HepG2 (cell line): ENCODE measurements around the gene LGR6. TPM values are rescaled to one million over a fixed set of nuclear protein-coding genes. Genes with fewer than 3 reads are reported as not detected.

Source experiments
- FOXA1 ChIP-seq, 2 experiments: fragments of 450-650 bp in 1 of 2; sonication (generic) in 1 of 2; formaldehyde crosslinking in 1 of 2; IDR thresholded peaks; 2 replicates each; pipeline versions ENCODE4 v1.4.0 to v1.6.1; 2016 to 2020; ENCODE audit warnings: missing genetic modification reagents in 1 of 2
- KDM4B ChIP-seq: sonication (generic); formaldehyde crosslinking; IDR thresholded peaks from 2 replicates; pipeline ENCODE4 v1.4.0; 2020; ENCODE audit warnings: missing genetic modification reagents
- KIAA2018 ChIP-seq: sonication (generic); formaldehyde crosslinking; IDR thresholded peaks from 2 replicates; pipeline ENCODE4 v1.5.0; 2020; ENCODE audit warnings: mild to moderate bottlenecking, missing genetic modification reagents, borderline replicate concordance
- MIXL1 ChIP-seq: IDR thresholded peaks from 2 replicates; pipeline ENCODE4 v1.6.1; 2016
- NONO ChIP-seq, 2 experiments: fragments of 450-650 bp in 1 of 2; sonication (generic) in 1 of 2; formaldehyde crosslinking in 1 of 2; IDR thresholded peaks in 1 of 2; conservative IDR thresholded peaks in 1 of 2; 2 replicates each; pipeline versions ENCODE4 v1.6.1 to v1.8.0; 2017 to 2022; ENCODE audit warnings: mild to moderate bottlenecking in 1 of 2, missing genetic modification reagents in 1 of 2, moderate library complexity in 1 of 2
- ZFP37 ChIP-seq: sonication (generic); formaldehyde crosslinking; IDR thresholded peaks from 2 replicates; pipeline ENCODE4 v1.4.0; 2020; ENCODE audit warnings: missing genetic modification reagents, borderline replicate concordance
- ZFP90 ChIP-seq: sonication (generic); formaldehyde crosslinking; IDR thresholded peaks from 2 replicates; pipeline ENCODE4 v1.8.0; 2022; ENCODE audit warnings: missing genetic modification reagents, mild to moderate bottlenecking, inconsistent platforms, borderline replicate concordance
- ZNF558 ChIP-seq: sonication (generic); formaldehyde crosslinking; IDR thresholded peaks from 2 replicates; pipeline ENCODE4 v1.9.0; 2022; ENCODE audit warnings: mild to moderate bottlenecking, missing genetic modification reagents, borderline replicate concordance
- ZNF746 ChIP-seq: sonication (generic); formaldehyde crosslinking; IDR thresholded peaks from 2 replicates; pipeline ENCODE4 v1.8.0; 2022; ENCODE audit warnings: mild to moderate bottlenecking, missing genetic modification reagents
- polyA plus RNA-seq, 8 experiments: library from polyadenylated mRNA; depleted of rRNA in 3 of 8; stranded (reverse) in 7 of 8; unstranded in 1 of 8; fragments of >200 nt; fragmentation: Illumina TruSeq in 4 of 8; extraction: Trizol in 4 of 8; gene quantifications; 2 replicates each; pipeline versions ENCODE4 v1.2.1 to v1.2.3, GENCODE V29; 2011 to 2016; ENCODE audit warnings: low read depth in 4 of 8, missing spikeins in 1 of 8, mixed read lengths in 1 of 8; ENCODE audit not compliant: insufficient read depth in 1 of 8
- total RNA-seq, 5 experiments: library from RNA; depleted of rRNA; stranded (reverse); fragments of >200 nt; fragmentation: Illumina TruSeq; extraction: Trizol; gene quantifications; 2 replicates each; pipeline ENCODE4 v1.2.3, GENCODE V29; 2016; ENCODE audit warnings: low read depth in 1 of 5

LGR6 gene
- total and polyA plus RNA-seq, 2 of the 13 experiments (the other 11 are each of a cell fraction or from before 2014, with no cell fraction given): 0.07 TPM; not detected in 1

- TF ChIP-seq KIAA2018 (CRISPR knock-in tag) (no peak), ZFP90 (no peak), ZNF558 (CRISPR knock-in tag) (no peak), ZFP37 (CRISPR knock-in tag) (no peak), MIXL1 (CRISPR knock-in tag) (no peak), FOXA1 (IDR thresholded peaks at IDR 0.05) (peak; percentile 12; the same call in 1 of the 2 replicates), FOXA1 (CRISPR knock-in tag; IDR thresholded peaks at IDR 0.05) (no peak), NONO (IDR thresholded peaks at IDR 0.05) (0 out of 2 replicates have a peak, but pooled peaks have one; percentile 4), NONO (CRISPR knock-in tag; conservative IDR thresholded peaks at IDR 0.05) (no peak), KDM4B (no peak), ZNF746 (no peak)
These were observed 12.1 kb downstream of the LGR6 start (continued) for GRCh38 chr1:202205523-202206190.
